AG20443 (cell line): Measurements from ENCODE around the gene AQP1.

Source experiments
- DNase-seq: peaks from one replicate; pipeline ENCODE4 v3.0.0; 2012; ENCODE audit warnings: low spot score, mixed read lengths

The AQP1 gene

DNA sequence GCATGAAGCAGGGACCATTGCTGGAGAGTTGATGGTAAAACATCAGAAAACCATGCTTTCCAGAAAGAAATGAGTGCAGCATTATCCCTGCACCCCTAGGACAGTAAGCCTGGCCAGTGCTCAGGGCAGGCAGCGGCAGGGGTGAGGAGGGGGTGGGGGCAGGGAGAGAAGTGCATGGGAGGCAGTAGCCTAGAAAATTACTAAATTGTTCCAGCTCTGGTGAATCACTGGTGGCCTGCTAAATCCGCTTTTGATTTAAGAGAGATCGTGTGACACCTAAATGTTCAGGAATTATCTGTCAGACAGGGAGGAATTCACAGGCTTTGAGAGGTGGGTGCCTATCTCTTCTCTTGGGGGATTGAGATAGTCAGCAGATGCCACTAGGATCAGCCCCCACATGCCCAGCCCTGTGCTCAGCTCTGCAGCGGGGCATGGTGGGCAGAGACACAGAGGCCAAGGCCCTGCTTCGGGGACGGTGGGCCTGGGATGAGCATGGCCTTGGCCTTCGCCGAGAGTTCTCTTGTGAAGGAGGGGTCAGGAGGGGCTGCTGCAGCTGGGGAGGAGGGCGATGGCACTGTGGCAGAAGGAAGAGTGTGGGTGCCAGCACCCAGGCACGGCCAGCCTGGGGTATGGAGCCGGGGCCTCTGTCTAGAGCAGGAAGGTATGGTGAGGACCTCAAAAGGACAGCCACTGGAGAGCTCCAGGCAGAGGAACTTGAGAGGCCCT, 5.0 kb upstream of the AQP1 start:
- peak; percentile 89 for DNase-seq

- DNase-seq, result peak; percentile 77
These were observed 4.0 kb upstream of the AQP1 start for GRCh38 chr7:30907527-30908267.

DNA sequence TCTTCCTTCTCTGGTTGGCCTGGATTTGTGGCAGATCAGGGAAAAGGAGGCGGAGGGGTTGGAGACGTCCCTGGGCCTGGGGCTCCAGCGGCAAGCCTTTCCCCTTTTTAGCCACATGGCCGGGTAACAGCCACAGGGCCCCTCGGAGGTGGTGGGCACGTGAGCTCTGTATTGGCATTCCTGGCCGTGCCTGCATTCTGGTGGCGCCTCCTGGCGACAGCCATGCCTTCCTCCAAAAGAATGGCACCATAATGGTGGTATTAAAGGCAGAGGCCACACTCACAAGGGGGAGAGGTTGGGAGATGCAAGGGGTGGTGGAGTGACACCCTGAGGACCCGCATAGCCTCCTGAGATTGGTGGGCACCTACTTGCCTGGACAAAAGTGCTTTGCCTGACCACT, 3.0 kb upstream of the AQP1 start:
- no peak for DNase-seq

- no peak for DNase-seq
These were observed 2.2 kb upstream of the AQP1 start for GRCh38 chr7:30909431-30909830.

DNA sequence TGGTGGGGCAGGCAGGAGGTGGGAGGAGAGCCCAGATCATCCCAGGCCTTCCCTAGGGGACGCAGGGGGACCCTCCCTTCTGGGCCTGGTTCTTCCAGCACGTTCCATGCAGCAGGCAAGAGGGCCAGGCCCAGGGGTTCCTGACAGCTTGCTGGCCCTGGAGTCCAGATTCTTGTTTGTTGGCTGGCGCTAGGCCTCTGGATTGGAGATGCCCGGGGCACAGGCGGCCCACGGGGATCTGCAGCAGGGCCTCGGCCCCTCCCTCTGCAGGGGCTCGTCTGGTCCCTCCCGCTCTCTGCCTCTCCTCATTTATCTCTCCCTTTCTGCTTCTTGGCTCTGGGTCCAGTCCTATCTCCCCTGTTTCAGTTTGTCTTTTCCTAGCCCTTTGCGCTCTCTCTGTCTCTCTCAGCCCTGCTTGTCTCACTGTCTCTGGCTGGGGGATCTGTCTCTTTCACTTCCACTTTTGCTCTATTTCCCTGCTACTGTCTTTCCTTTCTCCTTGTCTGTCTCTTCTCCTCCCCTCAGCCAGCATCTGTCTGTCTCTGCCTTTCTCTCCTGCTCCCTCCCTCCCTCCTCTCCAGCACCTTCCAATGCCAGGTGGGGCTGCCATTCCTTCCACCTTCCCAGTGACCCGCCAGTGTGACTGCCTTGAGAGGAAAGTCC, 1.1 kb upstream of the AQP1 start:
- DNase-seq, result no peak

- no peak for DNase-seq
These were observed 520 bp upstream of the AQP1 start for GRCh38 chr7:30911133-30911532.

- DNase-seq, result no peak
These were observed 523 bp downstream of the AQP1 start for GRCh38 chr7:30912021-30912730.

- DNase-seq, result no peak
These were observed 1.0 kb downstream of the AQP1 start for GRCh38 chr7:30912731-30912985.

DNA sequence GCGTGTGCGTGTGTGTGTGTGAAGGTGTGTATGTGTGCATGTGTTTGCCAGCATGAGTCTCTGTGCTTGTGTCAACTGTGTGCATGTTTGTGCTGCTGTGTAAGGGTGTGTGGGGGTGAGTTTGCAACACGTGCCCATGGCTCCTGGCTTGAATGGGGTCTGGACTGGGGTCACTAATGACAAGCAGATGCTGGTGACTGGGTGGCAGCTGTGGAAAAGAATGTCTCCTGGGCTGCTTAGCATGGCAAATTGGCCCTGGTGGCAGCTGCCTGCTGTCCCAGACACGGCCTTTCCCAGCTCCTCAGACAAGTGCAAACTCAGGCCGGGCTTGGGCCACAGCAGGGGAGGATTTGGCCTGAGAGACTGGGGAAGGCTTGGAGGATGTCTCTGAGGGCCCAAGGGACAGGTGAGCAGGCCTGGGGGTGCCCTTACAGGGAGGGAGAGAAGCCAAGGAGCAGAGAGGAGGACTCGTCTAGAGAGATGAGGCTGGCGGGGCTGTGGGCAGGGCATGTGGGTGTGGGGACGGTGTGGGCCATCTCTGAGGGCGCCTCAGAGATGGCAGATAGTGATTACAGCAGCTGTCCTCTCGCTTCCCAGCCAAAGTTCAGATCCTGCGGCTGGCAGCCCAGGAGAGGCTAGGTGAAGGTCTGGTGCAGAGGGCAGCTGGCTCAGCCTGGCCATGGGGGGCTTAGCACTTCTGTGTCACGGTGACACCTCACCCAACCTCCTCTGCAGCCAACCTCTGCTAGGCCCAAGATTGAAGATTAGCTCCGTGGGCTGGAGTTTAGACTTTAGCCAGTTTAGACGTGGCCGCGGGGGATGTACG, 1.5 kb downstream of the AQP1 start:
- DNase-seq, result no peak

DNA sequence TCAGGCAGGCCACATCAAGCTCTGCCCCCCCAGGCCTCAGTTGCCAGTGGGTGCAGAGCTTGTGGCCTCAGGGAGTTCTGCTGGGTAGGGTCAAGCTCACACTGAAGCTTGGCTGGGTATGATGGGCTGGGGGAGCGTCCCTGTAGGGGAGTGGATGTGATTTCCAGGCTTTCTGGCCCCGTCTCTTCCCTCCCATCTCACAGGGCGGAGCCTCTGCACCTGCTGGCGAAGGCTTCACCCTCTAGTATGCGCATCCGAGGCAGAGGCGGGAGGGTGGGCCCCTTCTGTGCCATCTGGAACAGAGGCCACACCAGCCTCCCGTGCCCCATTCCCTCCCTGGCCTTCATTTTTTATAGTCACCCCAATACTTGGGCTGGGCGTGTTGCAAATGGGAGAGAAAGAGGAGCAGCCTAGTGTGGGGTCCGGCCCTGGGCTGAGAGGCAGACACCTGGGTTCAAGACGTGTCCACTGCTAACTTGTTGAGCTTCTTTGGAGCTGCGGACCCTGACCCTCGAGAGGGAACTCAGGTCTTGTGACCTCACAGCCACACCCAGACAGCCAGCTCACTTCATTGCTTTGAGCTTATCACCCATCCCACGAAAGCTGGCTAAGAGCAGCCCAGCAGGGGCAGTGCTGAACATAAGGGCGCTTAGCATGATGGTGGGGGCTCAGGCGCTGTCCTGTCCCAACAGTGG, 2.3 kb downstream of the AQP1 start:
- DNase-seq, result no peak

GRCh38 chr7:30914596-30914995, 2.9 kb downstream of the AQP1 start:
- DNase-seq, result peak; percentile 84

DNA sequence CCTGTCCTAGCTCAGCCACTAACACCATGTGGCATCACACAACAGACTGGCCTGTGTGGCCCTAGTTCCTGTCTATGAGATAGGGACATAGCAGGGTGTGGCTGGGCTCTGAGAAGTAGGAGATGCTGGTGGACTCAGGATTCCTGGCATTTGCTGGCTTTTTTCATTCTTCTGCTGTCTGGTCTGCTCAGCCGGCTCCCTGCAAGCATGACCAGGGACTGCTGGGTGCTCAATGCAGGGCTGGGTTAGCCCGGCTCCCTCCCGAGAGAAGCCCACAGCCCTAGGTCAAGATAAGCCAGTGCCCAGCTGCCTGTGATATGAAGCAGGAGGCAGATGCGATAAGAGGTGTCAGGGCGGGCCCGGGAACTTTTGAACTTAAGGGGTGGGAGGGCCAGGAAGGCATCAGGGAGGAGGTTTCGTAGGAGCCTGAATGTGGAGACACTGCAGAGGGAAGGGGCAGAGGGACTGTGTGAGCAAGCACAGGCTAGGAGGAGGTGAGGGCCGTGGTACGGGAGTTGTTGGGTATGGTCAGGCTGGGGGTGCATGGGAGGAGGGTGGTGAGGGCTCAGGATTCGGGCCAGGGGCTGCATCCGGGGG, 3.5 kb downstream of the AQP1 start:
- peak; percentile 58 for DNase-seq

GRCh38 chr7:30915751-30916150, 4.1 kb downstream of the AQP1 start:
- no peak for DNase-seq

- DNase-seq, result no peak
These were observed 4.6 kb downstream of the AQP1 start for GRCh38 chr7:30916255-30916654.

GRCh38 chr7:30916767-30917166, 5.1 kb downstream of the AQP1 start:
- no peak for DNase-seq

- no peak for DNase-seq
These were observed 5.7 kb downstream of the AQP1 start for GRCh38 chr7:30917216-30917893.

- no peak for DNase-seq
These were observed 7.0 kb downstream of the AQP1 start for GRCh38 chr7:30918676-30919075.

DNA sequence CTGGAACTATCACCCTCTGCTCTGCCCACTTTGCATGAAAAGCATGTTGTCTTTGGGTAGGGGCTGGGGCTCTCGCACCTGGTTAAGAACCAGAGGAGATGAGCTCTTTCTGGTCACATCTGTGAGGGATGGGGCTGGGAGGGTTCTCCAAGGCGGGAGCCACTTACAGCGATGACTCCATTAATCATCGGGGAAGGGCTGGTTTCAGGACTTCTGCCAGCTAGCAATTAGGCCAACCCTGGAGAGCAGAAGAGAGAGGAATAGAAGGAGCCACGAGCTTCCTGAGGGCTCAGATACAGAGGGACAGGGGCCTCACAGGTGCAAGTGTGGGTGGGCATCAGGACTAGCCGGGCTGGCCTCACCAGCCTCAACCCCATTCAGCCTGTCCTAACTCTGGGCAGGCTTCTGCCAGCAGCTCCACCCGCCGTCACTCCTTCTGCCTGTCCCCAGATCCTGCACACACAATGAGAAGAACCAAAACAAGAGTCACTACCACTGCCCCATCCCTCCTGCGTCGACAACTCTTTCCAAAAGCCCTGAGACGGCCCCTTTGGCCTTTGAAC, 8.4 kb downstream of the AQP1 start:
- DNase-seq, result peak; percentile 70

GRCh38 chr7:30920584-30921539, 9.2 kb downstream of the AQP1 start:
- peak; percentile 81 for DNase-seq
